Memory B cell (primary cell): ENCODE results near the gene DYNLT3.

Experiments
- ATAC-seq: fragments of 150-1000 bp; cut with Tn5 transposase; 2 replicates; pipeline ENCODE4 v1.10.0; 2021; ENCODE audit warnings: low read depth, mild to moderate bottlenecking, moderate library complexity
- DNase-seq, 2 donors: peaks; one replicate each; pipeline ENCODE4 v3.0.0; 2022; ENCODE audit warnings: low spot score in 2 of 2
- H3K27ac Mint-ChIP-seq: one replicate; pipeline ENCODE4 v1.8.0; 2022; ENCODE audit warnings: mild to moderate bottlenecking, moderate library complexity, mixed read lengths
- H3K27me3 Mint-ChIP-seq: one replicate; pipeline ENCODE4 v1.8.0; 2022; ENCODE audit warnings: mixed read lengths
- H3K36me3 Mint-ChIP-seq: one replicate; pipeline ENCODE4 v1.8.0; 2022; ENCODE audit warnings: mild to moderate bottlenecking, mixed read lengths
- H3K4me1 Mint-ChIP-seq: one replicate; pipeline ENCODE4 v1.8.0; 2022; ENCODE audit warnings: mixed read lengths
- H3K4me3 Mint-ChIP-seq: one replicate; pipeline ENCODE4 v1.8.0; 2022; ENCODE audit warnings: mild to moderate bottlenecking, moderate library complexity, mixed read lengths
- H3K9me3 Mint-ChIP-seq: one replicate; pipeline ENCODE4 v1.8.0; 2022; ENCODE audit warnings: mixed read lengths

DYNLT3 gene

DNA sequence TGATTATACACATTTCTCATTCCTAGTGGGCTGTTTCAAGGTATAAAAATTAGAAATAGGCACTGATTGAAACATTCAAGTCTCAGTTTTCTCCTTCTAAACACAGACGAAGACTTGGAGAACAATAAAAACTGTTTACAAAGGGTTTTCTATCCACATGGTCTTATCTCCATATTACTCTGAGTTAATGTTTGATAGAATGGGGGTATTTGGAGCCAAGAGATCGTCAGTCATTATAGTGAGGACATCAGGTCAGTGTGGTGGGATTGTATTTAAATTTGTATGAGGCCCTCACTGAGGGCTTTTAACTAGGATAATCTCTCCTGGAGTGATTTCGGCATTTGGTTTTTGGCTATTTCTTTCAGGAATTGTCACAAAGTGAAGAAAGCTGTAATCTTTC is 16.4 kb upstream of the DYNLT3 start:
- no peaks in the 10 kb centered on the region for H3K9me3 Mint-ChIP-seq
- H3K27me3 Mint-ChIP-seq, result peaks cover 17% of the 10 kb centered on the region
- ATAC-seq (no peak), DNase-seq (no peak)
- H3K36me3 Mint-ChIP-seq, result peaks cover 1% of the 10 kb centered on the region
- H3K27ac Mint-ChIP-seq, result no peak overlapping the region
- H3K4me1 Mint-ChIP-seq, result peaks cover 3% of the 10 kb centered on the region
- H3K4me3 Mint-ChIP-seq, result no peak overlapping the region

DNA sequence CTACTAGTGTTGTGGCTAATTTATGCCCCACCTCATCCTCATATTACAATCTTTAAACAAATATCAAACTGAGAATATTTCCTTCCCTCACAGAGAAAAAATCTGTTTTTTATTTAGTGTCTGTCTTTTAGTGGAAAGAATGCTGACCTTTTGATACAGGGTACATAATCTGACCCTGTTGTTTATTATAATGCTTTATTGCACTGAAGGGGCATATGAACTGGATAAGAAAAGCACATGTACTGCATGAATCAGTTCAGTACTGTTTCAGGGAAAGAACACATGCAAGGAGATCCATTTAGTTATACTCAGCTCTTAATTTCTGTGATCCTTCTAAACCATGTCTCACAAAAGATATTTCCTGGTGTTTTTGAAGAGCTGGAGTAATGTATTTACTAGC is 15.5 kb upstream of the DYNLT3 start:
- no peak overlapping the region for H3K4me3 Mint-ChIP-seq
- H3K36me3 Mint-ChIP-seq, result peaks cover 1% of the 10 kb centered on the region
- peaks cover 2% of the 10 kb centered on the region for H3K4me1 Mint-ChIP-seq
- ATAC-seq (no peak), DNase-seq (no peak)
- peaks cover 12% of the 10 kb centered on the region for H3K27me3 Mint-ChIP-seq
- no peaks in the 10 kb centered on the region for H3K9me3 Mint-ChIP-seq
- no peak overlapping the region for H3K27ac Mint-ChIP-seq

DNA sequence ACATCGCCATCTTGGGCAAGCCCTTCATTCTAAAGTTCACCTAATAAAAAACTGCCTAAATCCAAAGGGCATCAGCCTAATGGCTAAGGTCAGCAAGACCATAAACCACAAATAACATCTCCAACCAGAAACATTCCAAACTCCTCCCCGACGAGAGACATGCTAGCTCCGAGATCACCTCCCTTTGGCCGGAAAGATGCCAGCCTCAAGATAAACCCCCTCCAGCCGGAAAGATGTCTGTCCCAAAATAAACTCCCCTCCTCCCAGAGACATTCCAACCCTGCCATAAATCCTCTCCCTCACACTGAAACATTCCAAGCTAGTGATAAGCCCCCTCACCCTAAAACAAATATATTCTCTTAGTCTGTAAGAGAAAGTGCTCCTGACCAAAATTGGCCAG is 13.3 kb upstream of the DYNLT3 start:
- Mint-ChIP-seq H3K9me3 (no peaks in the 10 kb centered on the region), H3K36me3 (no peaks in the 10 kb centered on the region), H3K27me3 (peaks cover 12% of the 10 kb centered on the region), H3K4me1 (no peaks in the 10 kb centered on the region), H3K4me3 (no peak overlapping the region), H3K27ac (no peak overlapping the region)
- DNase-seq, result no peak
- no peak for ATAC-seq

DNA sequence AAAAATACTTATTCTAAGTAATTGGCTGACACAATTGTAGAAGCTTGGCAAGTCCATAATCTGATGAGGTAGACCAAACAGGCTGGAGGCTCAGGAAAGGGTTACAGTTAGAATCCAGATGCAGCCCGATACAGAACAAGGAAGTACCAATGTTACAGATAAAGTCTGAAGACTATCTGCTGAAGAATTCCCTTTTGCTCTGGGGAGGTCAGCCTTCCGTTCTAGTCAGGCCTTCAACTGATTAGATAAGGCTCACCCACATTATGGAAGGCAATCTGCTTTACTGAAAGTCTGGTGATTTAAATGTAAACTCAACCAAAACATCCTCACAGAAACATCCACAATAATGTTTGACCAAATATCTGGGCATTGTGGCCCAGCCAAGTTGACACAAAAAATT is 7.4 kb upstream of the DYNLT3 start:
- peaks cover 2% of the 10 kb centered on the region for H3K4me1 Mint-ChIP-seq
- no peaks in the 10 kb centered on the region for H3K9me3 Mint-ChIP-seq
- ATAC-seq (no peak), DNase-seq (no peak)
- no peak overlapping the region for H3K27ac Mint-ChIP-seq
- no peaks in the 10 kb centered on the region for H3K27me3 Mint-ChIP-seq
- H3K36me3 Mint-ChIP-seq, result no peaks in the 10 kb centered on the region
- H3K4me3 Mint-ChIP-seq, result no peak overlapping the region

DNA sequence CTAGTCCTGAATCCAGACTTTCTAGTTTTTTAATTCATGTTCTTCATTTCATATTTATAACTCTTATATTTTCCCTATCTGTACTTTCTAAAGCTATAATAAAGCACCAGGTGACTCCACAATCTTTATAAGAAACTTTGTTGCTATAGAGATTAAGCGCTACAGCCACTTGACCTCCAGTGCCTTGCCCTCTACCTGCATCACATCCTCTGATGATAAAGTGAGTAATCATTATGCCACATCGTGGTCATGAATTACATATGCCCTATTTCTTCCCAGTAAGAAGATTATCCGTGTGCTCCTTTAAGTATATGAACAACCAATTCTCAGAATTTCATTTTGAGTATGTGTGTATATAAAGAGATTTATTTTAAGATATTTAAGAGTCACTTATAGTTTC is 6.8 kb upstream of the DYNLT3 start:
- Mint-ChIP-seq H3K36me3 (no peaks in the 10 kb centered on the region), H3K27me3 (no peaks in the 10 kb centered on the region), H3K27ac (no peak overlapping the region), H3K4me1 (peaks cover 2% of the 10 kb centered on the region), H3K9me3 (no peaks in the 10 kb centered on the region), H3K4me3 (no peak overlapping the region)
- DNase-seq, result no peak
- ATAC-seq, result no peak

DNA sequence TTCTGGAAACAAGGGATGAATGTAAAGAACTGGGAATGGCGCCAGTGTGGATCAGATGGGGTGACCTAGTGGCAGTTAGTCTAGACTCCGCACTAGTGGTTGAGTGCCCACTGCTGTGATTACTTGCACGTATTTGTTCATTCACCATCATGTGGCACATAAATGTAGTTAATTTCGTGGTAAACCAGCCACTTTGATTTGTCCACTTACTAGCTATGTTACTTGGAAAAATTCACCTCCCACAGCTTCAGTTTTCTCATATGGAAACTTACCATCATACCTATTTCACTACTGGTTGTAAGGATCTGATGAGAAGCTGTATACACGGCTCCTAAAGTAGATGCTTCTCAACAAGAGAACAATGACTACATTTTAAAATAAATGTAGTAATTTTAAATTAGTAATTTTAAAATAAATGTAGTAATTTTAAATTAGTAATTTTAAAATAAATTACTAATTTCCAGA is 394 bp upstream of the DYNLT3 start:
- ATAC-seq (no peak), DNase-seq (no peak)

DNA sequence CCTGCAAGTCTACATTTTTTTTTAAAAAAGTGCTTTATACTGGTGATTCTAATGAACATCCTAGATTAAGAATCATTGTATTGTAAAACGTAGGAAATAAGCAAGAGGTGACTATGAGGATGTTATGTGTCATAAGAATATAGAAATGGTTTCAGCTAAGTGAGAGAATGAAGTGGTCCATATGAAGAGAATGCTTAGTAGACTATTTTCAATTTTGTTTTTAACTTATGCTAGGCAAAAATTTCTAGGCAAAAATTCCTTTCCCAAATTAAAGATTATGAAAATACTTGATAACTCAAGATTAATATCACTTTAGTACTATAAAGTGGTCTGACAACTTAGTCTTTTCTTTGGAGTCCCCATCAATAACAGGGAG is 825 bp downstream of the DYNLT3 start:
- no peaks in the 10 kb centered on the region for H3K36me3 Mint-ChIP-seq
- no peak overlapping the region for H3K27ac Mint-ChIP-seq
- H3K4me3 Mint-ChIP-seq, result peak overlapping the region; percentile 87
- ATAC-seq (no peak), DNase-seq (no peak)
- peaks cover 8% of the 10 kb centered on the region for H3K4me1 Mint-ChIP-seq
- no peaks in the 10 kb centered on the region for H3K9me3 Mint-ChIP-seq
- H3K27me3 Mint-ChIP-seq, result no peaks in the 10 kb centered on the region

More for the DNA sequence above, 394 bp upstream of the DYNLT3 start:
- Mint-ChIP-seq H3K36me3 (no peaks in the 10 kb centered on the region), H3K4me1 (peaks cover 8% of the 10 kb centered on the region), H3K27me3 (no peaks in the 10 kb centered on the region), H3K27ac (peak overlapping the region; percentile 95), H3K4me3 (peak overlapping the region; percentile 87), H3K9me3 (no peaks in the 10 kb centered on the region)

DNA sequence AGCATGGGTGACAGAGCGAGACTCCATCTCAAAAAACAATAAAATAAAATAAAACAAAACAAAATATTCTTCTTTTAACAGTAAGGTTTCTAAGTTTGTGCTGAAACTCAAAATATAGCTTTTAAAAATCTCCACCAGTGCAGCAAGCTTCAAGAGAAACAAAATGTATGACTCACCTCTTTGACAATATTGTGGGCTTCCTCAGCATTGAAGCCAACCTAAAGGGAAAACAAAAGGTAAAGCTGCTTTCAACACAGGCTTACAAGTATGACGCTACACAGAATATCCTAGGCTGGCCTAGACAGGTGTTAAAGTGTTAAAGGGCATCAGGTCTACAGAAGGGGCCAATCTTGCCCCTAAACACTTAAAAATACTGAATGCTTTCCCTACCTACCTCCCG is 1.2 kb downstream of the DYNLT3 start:
- no peaks in the 10 kb centered on the region for H3K27me3 Mint-ChIP-seq
- ATAC-seq (no peak), DNase-seq (no peak)
- peaks cover 7% of the 10 kb centered on the region for H3K4me1 Mint-ChIP-seq
- no peak overlapping the region for H3K4me3 Mint-ChIP-seq
- peaks cover 3% of the 10 kb centered on the region for H3K36me3 Mint-ChIP-seq
- H3K27ac Mint-ChIP-seq, result no peak overlapping the region
- H3K9me3 Mint-ChIP-seq, result no peaks in the 10 kb centered on the region

DNA sequence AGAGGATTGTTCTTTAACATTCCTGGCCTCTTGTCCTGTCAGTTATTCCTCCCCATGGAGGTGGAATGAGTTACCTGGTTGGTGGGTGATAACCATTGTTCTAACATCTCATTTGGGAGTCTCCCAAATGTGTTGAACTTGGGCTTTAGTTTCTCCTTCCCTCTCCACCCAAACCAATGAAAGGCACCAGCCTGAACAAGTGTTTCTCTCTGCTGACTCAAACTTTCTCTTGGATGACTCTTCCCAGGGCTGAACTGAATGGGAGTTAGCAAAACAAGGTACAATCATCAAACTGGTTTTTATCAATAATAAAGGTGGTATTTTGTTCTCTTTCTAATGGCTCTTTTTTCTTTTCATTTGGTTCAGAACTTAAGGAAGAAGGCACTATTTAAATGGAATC is 2.7 kb downstream of the DYNLT3 start:
- H3K27ac Mint-ChIP-seq, result no peak overlapping the region

DNA sequence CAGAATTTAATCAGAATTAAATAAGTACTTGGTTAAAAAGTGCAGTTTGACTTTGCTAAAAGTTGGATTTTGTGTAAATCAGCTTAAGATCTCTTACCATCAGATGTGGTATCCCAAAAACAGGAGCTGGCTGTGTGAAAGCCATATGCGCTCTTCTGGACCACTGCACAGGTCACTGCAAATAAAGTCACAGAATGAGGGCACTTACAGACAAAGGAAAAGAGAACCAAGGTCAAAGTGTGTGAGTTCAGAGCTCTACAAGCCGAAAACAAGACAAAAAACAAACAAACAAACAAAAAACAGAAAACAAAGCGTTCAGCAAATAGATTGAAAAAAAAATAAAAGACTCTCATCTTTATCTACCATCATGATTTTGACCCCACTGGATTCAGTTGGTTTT is 6.4 kb downstream of the DYNLT3 start:
- Mint-ChIP-seq H3K4me3 (no peak overlapping the region), H3K27me3 (no peaks in the 10 kb centered on the region), H3K4me1 (peaks cover 6% of the 10 kb centered on the region), H3K9me3 (no peaks in the 10 kb centered on the region), H3K27ac (no peak overlapping the region), H3K36me3 (peaks cover 8% of the 10 kb centered on the region)
- ATAC-seq (no peak), DNase-seq (no peak)

More for the DNA sequence above, 2.7 kb downstream of the DYNLT3 start:
- peaks cover 6% of the 10 kb centered on the region for H3K4me1 Mint-ChIP-seq
- no peak for ATAC-seq
- H3K27me3 Mint-ChIP-seq, result no peaks in the 10 kb centered on the region
- no peaks in the 10 kb centered on the region for H3K9me3 Mint-ChIP-seq
- DNase-seq, result no peak
- peaks cover 6% of the 10 kb centered on the region for H3K36me3 Mint-ChIP-seq
- H3K4me3 Mint-ChIP-seq, result no peak overlapping the region

DNA sequence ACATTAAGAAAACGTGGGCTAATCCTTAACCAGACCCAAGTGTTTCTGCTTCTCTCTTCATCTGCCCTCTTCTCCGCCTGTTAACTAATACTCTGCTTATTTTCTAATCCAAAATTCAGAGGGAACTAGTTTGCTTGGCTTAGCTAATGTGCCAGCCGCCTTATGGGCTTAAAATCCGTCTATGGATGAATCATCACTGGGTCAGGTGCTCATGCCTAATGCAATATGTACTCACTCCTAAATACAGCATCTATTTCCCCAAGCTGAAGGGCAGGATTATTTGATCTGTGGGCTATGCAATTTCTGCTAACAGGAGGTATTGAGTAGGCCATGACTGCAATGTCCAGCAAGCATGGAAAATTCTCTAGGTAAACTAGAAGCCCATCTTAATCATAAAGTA is 12.4 kb downstream of the DYNLT3 start:
- no peaks in the 10 kb centered on the region for H3K4me1 Mint-ChIP-seq
- no peaks in the 10 kb centered on the region for H3K9me3 Mint-ChIP-seq
- H3K36me3 Mint-ChIP-seq, result peaks cover 2% of the 10 kb centered on the region
- DNase-seq, result no peak
- no peaks in the 10 kb centered on the region for H3K27me3 Mint-ChIP-seq
- H3K27ac Mint-ChIP-seq, result no peak overlapping the region
- ATAC-seq, result no peak
- no peak overlapping the region for H3K4me3 Mint-ChIP-seq

DNA sequence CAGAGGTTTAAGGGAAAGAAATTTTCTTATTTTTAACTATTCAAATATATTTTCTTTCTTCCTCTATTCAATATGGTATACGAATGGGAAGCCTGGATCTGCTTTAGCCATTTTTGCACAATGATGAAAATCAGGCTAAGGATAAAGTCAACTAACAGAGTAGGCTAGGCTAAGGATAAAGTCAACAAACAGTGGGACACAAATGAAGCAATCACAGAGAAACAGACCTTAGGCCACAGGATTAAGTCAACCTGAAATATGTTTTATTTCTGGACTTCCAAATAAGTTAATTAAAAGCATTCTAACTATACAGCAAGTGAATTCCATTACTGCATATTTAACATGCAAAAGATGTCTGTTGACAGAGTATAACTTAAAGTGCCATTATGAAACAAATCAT is 17.0 kb downstream of the DYNLT3 start:
- no peak overlapping the region for H3K27ac Mint-ChIP-seq
- H3K9me3 Mint-ChIP-seq, result no peaks in the 10 kb centered on the region
- no peaks in the 10 kb centered on the region for H3K36me3 Mint-ChIP-seq
- no peak overlapping the region for H3K4me3 Mint-ChIP-seq
- no peaks in the 10 kb centered on the region for H3K27me3 Mint-ChIP-seq
- peaks cover 1% of the 10 kb centered on the region for H3K4me1 Mint-ChIP-seq
- no peak for DNase-seq
- ATAC-seq, result no peak

DNA sequence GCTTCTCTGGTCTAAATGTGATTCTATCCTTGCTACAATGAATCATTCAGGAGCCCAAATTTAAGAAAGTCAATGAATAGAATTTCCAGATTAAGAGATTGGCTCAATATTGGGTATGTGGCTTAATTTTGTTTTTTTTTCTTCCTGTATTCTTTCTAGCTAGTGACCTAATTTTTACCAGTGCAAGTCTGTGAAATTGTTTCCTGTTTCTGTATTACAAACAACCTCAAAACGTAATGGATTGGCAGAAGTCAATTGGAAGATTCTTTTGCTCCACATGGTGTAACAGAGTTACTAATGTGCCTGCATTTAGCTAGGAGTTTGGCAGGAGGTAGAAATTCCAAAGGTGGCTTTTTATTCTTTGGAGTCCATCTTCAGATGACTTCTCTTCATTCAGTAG is 17.6 kb downstream of the DYNLT3 start:
- ATAC-seq, result no peak

DNA sequence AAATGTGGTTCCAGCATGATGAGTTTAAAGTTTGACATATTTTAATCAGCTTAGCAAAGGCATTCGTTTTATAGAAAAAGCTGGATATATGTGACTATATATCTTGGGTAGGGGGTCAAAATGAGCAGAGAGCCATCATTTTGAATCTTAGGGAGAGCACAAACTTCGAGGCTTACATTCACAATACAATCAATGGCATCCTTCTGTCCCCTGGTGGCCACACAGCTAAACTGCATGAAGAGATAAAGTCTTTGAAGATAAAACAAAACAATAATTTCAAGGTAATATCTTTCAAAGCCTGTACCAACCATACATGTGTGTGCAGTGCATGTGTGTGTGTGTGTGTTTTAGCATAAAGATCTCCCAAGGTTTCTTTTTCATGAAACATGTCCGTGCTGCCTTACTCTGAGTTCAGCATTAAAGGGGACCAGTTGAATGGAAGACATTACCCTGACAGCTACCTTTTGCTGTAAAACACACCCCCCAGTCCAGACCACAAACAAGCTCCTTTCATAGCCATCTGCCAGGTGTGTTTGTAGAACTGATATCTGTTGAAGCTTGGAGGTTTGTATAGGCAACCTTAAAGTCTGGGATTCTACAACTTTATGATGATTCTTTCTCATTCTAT is 22.0 kb downstream of the DYNLT3 start:
- Mint-ChIP-seq H3K27me3 (no peaks in the 10 kb centered on the region), H3K36me3 (no peaks in the 10 kb centered on the region), H3K27ac (peak overlapping the region; percentile 56), H3K9me3 (no peaks in the 10 kb centered on the region), H3K4me1 (peaks cover 29% of the 10 kb centered on the region), H3K4me3 (no peak overlapping the region)
- peak; percentile 70 for ATAC-seq
- DNase-seq, result peak; percentile 44 to 57

More for the DNA sequence above, 17.6 kb downstream of the DYNLT3 start:
- no peaks in the 10 kb centered on the region for H3K36me3 Mint-ChIP-seq
- H3K27me3 Mint-ChIP-seq, result no peaks in the 10 kb centered on the region
- H3K9me3 Mint-ChIP-seq, result no peaks in the 10 kb centered on the region
- H3K27ac Mint-ChIP-seq, result no peak overlapping the region
- peaks cover 8% of the 10 kb centered on the region for H3K4me1 Mint-ChIP-seq
- H3K4me3 Mint-ChIP-seq, result no peak overlapping the region
- no peak for DNase-seq

DNA sequence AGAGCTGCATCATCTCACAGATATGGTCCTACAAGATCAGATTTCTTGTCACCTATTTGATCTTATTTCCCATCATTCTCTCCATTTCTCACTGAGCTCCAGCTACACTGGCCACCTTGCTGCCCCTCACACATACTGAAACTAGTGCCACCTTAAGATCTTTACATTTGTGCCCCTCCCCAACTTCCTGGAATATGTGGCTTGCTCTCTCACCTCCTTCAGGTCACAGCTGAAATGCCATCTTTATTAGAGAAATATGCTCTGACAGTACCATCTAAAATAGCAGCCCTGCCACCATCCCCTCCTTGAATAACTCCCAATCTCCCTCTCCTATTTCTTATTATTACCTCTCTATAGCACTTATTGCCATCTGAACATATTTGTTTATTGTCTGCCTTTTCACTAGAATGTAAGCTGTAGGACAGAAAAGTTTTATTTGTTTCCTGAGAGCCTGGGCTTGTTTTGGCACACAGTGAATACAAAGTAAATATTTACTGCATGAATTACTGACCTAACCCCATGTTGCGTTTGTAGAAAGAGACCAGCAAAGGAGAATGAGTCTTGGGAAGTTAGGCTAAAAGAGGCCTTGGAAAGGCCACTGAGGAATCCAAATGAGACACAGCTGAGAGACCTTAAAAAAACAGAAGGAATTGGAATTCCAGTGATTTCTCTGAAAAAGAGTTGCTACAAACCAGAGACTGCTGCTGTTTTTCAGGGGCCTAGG is 22.7 kb downstream of the DYNLT3 start:
- H3K27me3 Mint-ChIP-seq, result no peaks in the 10 kb centered on the region
- DNase-seq (no peak), ATAC-seq (no peak)
- peaks cover 30% of the 10 kb centered on the region for H3K4me1 Mint-ChIP-seq
- H3K36me3 Mint-ChIP-seq, result no peaks in the 10 kb centered on the region
- H3K27ac Mint-ChIP-seq, result peak overlapping the region; percentile 56
- peak overlapping the region; percentile 31 for H3K4me3 Mint-ChIP-seq
- H3K9me3 Mint-ChIP-seq, result no peaks in the 10 kb centered on the region
